ENCODE data around the gene PSMB10. TPM values are rescaled to one million over a fixed set of nuclear protein-coding genes. Genes with fewer than 3 reads are reported as not detected.

The PSMB10 gene
- total and polyA plus RNA-seq, 2 of the 8 experiments (the other 6 are each of a cell fraction or from before 2014, with no cell fraction given): 32.1 to 61.9 TPM

GRCh38 chr16:67963292-67963661, 26.6 kb upstream of the PSMB10 start:
- Histone ChIP-seq H4K5ac (ENCODE audit: insufficient read length, low read depth, low read length) (no peak overlapping the region), H3K18ac (ENCODE audit: extremely low read depth, low read length) (no peak overlapping the region), H3K4me3 (ENCODE audit: extremely low read depth in 1 of 4, insufficient read depth in 2 of 4, low read depth in 3 of 4, low read length in 4 of 4) (no peak overlapping the region), H3K79me2 (ENCODE audit: control insufficient read depth in 1 of 2, insufficient read depth in 2 of 2, low read length in 2 of 2) (peaks cover 0 to 4% of the 10 kb centered on the region in 2 experiments; a peak in 2 of 4 replicates), H3K4ac (replicated peaks; ENCODE audit: insufficient read length, low read depth, low read length) (no peak overlapping the region), H3K36me3 (ENCODE audit: control insufficient read depth in 2 of 4, insufficient read depth in 4 of 4, low read length in 3 of 4) (peaks cover 4 to 20% (median 18%) of the 10 kb centered on the region in 4 experiments; a peak in 6 of 8 replicates), H3K23me2 (ENCODE audit: low read depth, low read length) (peaks cover 7% of the 10 kb centered on the region; the same call in 1 of the 2 replicates), H2BK5ac (ENCODE audit: low read depth, low read length) (no peak overlapping the region), H2BK12ac (ENCODE audit: low read depth, low read length) (no peak overlapping the region), H3K27me3 (replicated peaks in 1 of 4; ENCODE audit: control insufficient read depth in 3 of 4, extremely low read depth in 1 of 4, insufficient read depth in 3 of 4, low read length in 3 of 4) (no peaks in the 10 kb centered on the region), H4K91ac (replicated peaks; ENCODE audit: insufficient read length, low read length) (no peak overlapping the region), H2AK5ac (ENCODE audit: low read depth, low read length) (no peak overlapping the region), H3K56ac (replicated peaks; ENCODE audit: insufficient read length, low read depth, low read length) (no peak overlapping the region), H2AFZ (ENCODE audit: low read length) (no peak overlapping the region), H4K8ac (ENCODE audit: extremely low read depth, insufficient read depth, low read length) (peak overlapping the region; percentile 36; the same call in 1 of the 2 replicates), H3K9ac (replicated peaks in 1 of 4; ENCODE audit: extremely low read depth in 1 of 4, low read depth in 3 of 4, low read length in 3 of 4) (no peak overlapping the region), H3K27ac (ENCODE audit: low read depth, low read length) (no peak overlapping the region), H3K79me1 (ENCODE audit: low read depth, low read length) (peaks cover 20% of the 10 kb centered on the region; the same call in 1 of the 2 replicates), H2BK20ac (ENCODE audit: low read length) (no peak overlapping the region), H4K20me1 (replicated peaks in 1 of 2; ENCODE audit: control insufficient read depth in 1 of 2, insufficient read depth in 2 of 2, low read length in 2 of 2) (peaks cover 4 to 27% of the 10 kb centered on the region in 2 experiments), H3K4me1 (replicated peaks in 1 of 4; ENCODE audit: control insufficient read depth in 3 of 4, insufficient read depth in 4 of 4, low read length in 3 of 4) (peaks cover 6 to 25% (median 17%) of the 10 kb centered on the region in 4 experiments), H3K14ac (ENCODE audit: insufficient read length) (no peak overlapping the region), H2BK120ac (replicated peaks; ENCODE audit: low read depth, low read length) (no peak overlapping the region), H3K4me2 (ENCODE audit: insufficient read depth in 1 of 2, low read depth in 2 of 2, low read length in 2 of 2) (peak overlapping the region in 1 of 2 experiments; percentile 11; a peak in 1 of 4 replicates), H2BK15ac (ENCODE audit: low read length) (no peak overlapping the region), H3K9me3 (ENCODE audit: insufficient read depth in 2 of 2, low read depth in 1 of 2, low read length in 1 of 2) (no peaks in the 10 kb centered on the region), H3K23ac (ENCODE audit: insufficient read length) (no peak overlapping the region)
- CTCF ChIA-PET (ENCODE audit: partially characterized antibody): interaction anchor here (0.7 to 10.9 kb wide), 6 partner anchors 15 to 265 kb away, joined by 3 to 90 read pairs (median 4); partner anchors contain the start of genes LCAT and NRN1L
- POLR2A ChIA-PET (ENCODE audit: partially characterized antibody): interaction anchor here (1.1 to 1.6 kb wide), 4 partner anchors 10 to 24 kb away, joined by 3 read pairs; no protein-coding TSS in a partner anchor
- 96% methylated on average over 2 of the region's 2 CpGs; no CpG with 5 or more reads in 1 of the 2 experiments for WGBS, 2 experiments (ENCODE audit: extremely low coverage in 1 of 2, insufficient coverage in 1 of 2, insufficient read length in 1 of 2, insufficient replicate concordance in 2 of 2, low coverage in 1 of 2, low lambda C conversion rate in 2 of 2, missing lambda C conversion rate in 1 of 2)
- no peak for DNase-seq (ENCODE audit: low read depth in 1 of 2, low spot score in 2 of 2)
- no peak for FAIRE-seq
- TF ChIP-seq NRF1 (IDR thresholded peaks at IDR 0.05; ENCODE audit: low read depth, low read length) (no peak), HDAC2 (IDR thresholded peaks at IDR 0.05; ENCODE audit: borderline replicate concordance in 1 of 2, low read depth in 2 of 2, low read length in 2 of 2) (no peak), BRCA1 (IDR thresholded peaks at IDR 0.05; ENCODE audit: low read depth, low read length) (no peak), ASH2L (IDR thresholded peaks at IDR 0.05; ENCODE audit: low read length) (no peak), TEAD4 (IDR thresholded peaks at IDR 0.05; ENCODE audit: low read depth, low read length) (no peak), NANOG (IDR thresholded peaks at IDR 0.05; ENCODE audit: insufficient read depth, low read depth, low read length, poor library complexity, severe bottlenecking) (no peak), KDM4A (IDR thresholded peaks at IDR 0.05; ENCODE audit: low read depth, low read length, severe bottlenecking) (no peak), SUZ12 (IDR thresholded peaks at IDR 0.05; ENCODE audit: low read length) (no peak), SP4 (IDR thresholded peaks at IDR 0.05; ENCODE audit: low read length) (no peak), GTF2F1 (IDR thresholded peaks at IDR 0.05; ENCODE audit: borderline replicate concordance, low read depth, low read length) (no peak), EGR1 (IDR thresholded peaks at IDR 0.05; ENCODE audit: borderline replicate concordance, low read depth, low read length) (no peak), KDM1A (IDR thresholded peaks at IDR 0.05; ENCODE audit: borderline replicate concordance, low read length) (no peak)
- TF ChIP-seq, protein P1, sequence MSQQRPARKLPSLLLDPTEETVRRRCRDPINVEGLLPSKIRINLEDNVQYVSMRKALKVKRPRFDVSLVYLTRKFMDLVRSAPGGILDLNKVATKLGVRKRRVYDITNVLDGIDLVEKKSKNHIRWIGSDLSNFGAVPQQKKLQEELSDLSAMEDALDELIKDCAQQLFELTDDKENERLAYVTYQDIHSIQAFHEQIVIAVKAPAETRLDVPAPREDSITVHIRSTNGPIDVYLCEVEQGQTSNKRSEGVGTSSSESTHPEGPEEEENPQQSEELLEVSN (IDR thresholded peaks at IDR 0.05): no peak

All from H1 (cell line).